Measurements from ENCODE around the gene PWP1.

Gene PWP1

DNA sequence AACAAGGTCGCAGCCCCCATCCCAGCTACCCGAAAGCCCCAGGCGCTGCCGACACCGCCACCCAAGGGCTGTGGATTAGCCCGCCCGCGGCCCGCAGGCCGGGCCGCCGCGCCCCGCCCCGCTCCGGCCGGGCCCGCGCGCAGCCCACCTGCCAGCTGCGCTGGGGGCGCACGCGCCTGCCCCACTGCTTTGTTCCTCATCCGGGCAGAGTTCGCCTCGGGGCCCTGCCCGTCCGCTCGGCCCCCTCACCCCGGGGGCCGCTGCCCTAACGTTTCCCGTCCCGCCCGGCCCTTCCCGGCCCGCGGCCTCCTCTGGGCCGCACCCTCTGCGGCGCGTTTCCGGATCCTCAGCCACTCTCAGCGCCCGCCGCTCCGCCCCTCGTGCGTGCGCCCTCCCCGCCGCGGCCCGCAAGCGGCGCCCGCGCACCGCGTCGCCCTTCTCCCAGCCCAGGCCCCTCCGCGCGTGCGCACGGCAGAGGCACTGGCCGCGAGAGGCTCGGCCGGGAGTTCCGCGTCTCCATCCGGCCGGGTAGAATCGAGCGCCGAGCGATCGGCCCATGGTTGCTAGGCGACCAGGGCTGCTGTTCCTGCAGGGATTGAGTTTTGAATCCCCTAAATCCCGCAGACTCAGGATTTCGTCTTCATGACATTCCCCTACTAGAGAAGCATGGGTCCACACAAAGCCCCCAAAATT, 75.4 kb downstream of the PWP1 start, which contains the start of gene PRDM4:
Gene PRDM4, minus strand, starts transcription at position 329 of the 693 bp plus-strand sequence. CDS start 622 bp downstream, outside the sequence.
- peak within 1 kb of the TSS; percentile 76 to 83 for H3K4me3 ChIP-seq (ENCODE audit: low read length in 2 of 2)
- H3K4me1 ChIP-seq (ENCODE audit: control insufficient read depth in 2 of 2, insufficient read depth in 2 of 2, low read length in 2 of 2) = peaks cover 19 to 25% of the 10 kb centered on the region in 2 donors
- H3K9me3 ChIP-seq (ENCODE audit: control insufficient read depth in 2 of 2, low read length in 2 of 2) = no peaks in the 10 kb centered on the region
- H3K27me3 ChIP-seq (ENCODE audit: control insufficient read depth in 2 of 2, insufficient read depth in 2 of 2, low read length in 2 of 2) = no peaks in the 10 kb centered on the region
- H3K27ac ChIP-seq (ENCODE audit: low read depth in 2 of 2, low read length in 2 of 2) = peak within 1 kb of the TSS; percentile 81 to 83
- H3K36me3 ChIP-seq (ENCODE audit: control insufficient read depth in 2 of 2, insufficient read depth in 2 of 2, low read length in 2 of 2) = peaks cover 9 to 11% of the 10 kb centered on the region in 2 donors
- H3K9ac ChIP-seq (ENCODE audit: low read depth in 1 of 2, low read length in 2 of 2) = peak within 1 kb of the TSS; percentile 78 to 89

DNA sequence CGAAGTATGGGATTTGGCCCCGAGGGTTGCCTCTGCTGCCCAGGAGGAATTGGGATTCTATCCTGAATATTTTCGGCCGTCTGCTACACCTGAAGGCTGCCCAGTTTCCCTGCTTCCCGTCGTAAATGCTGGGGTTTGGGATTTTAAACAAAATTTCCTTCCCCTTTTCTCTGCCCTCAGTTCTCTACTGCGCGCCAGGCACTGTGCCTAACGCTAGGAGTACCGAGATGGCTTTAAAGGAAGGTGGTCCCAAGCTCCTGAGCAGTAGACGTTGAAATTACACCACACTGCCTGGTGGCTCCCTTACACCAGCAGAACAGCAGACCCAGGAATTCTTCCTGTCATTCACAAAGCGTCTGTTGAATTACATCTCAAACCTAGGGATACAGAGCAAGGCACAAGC, 75.9 kb downstream of the PWP1 start:
- Histone ChIP-seq H3K27me3 (ENCODE audit: control insufficient read depth in 2 of 2, insufficient read depth in 2 of 2, low read length in 2 of 2) (no peaks in the 10 kb centered on the region), H3K4me1 (ENCODE audit: control insufficient read depth in 2 of 2, insufficient read depth in 2 of 2, low read length in 2 of 2) (peaks cover 19 to 25% of the 10 kb centered on the region in 2 donors)

More for the DNA sequence above, 75.9 kb downstream of the PWP1 start:
- Histone ChIP-seq H3K36me3 (ENCODE audit: control insufficient read depth in 2 of 2, insufficient read depth in 2 of 2, low read length in 2 of 2) (peaks cover 3 to 10% of the 10 kb centered on the region in 2 donors), H3K4me3 (ENCODE audit: low read length in 2 of 2) (peak overlapping the region; percentile 76 to 83), H3K9me3 (ENCODE audit: control insufficient read depth in 2 of 2, low read length in 2 of 2) (no peaks in the 10 kb centered on the region), H3K9ac (ENCODE audit: low read depth in 1 of 2, low read length in 2 of 2) (peak overlapping the region; percentile 60 to 78), H3K27ac (ENCODE audit: low read depth in 2 of 2, low read length in 2 of 2) (peak overlapping the region in 1 of 2 donors; percentile 7)
